ENCODE measurements around the gene LLPH. TPM values are rescaled to one million over a fixed set of nuclear protein-coding genes. Genes with fewer than 3 reads are reported as not detected.

Gene LLPH
- total RNA-seq, 1 experiment from 2014 or later, result 43.1 TPM

GRCh38 chr12:66115071-66115600, 15.4 kb downstream of the LLPH start:
- DNase-seq (ENCODE audit: low read depth, low spot score), result no peak
- in situ Hi-C loops (cut with HindIII; ENCODE audit: low pct_unique_long_range_greater_than_20kb, low sequenced_read_pairs), result no loop called here

- DNase-seq (ENCODE audit: low read depth, low spot score), result no peak
- in situ Hi-C loops (cut with HindIII; ENCODE audit: low pct_unique_long_range_greater_than_20kb, low sequenced_read_pairs), result no loop called here
Observed at GRCh38 chr12:66113471-66113870, 17.1 kb downstream of the LLPH start.

- in situ Hi-C loops (cut with HindIII; ENCODE audit: low pct_unique_long_range_greater_than_20kb, low sequenced_read_pairs), result no loop called here
- no peak for DNase-seq (ENCODE audit: low read depth, low spot score)
Observed at GRCh38 chr12:66111605-66112004, 18.9 kb downstream of the LLPH start.

- in situ Hi-C loops (cut with HindIII; ENCODE audit: low pct_unique_long_range_greater_than_20kb, low sequenced_read_pairs), result no loop called here
- no peak for DNase-seq (ENCODE audit: low read depth, low spot score)
Observed at GRCh38 chr12:66109056-66109455, 21.5 kb downstream of the LLPH start.

- no peak for DNase-seq (ENCODE audit: low read depth, low spot score)
- in situ Hi-C loops (cut with HindIII; ENCODE audit: low pct_unique_long_range_greater_than_20kb, low sequenced_read_pairs), result no loop called here
Observed at GRCh38 chr12:66108386-66108785, 22.2 kb downstream of the LLPH start.

GRCh38 chr12:66107451-66107915, 23.1 kb downstream of the LLPH start:
- in situ Hi-C loops (cut with HindIII; ENCODE audit: low pct_unique_long_range_greater_than_20kb, low sequenced_read_pairs), result no loop called here
- DNase-seq (ENCODE audit: low read depth, low spot score), result peak; percentile 97

- in situ Hi-C loops (cut with HindIII; ENCODE audit: low pct_unique_long_range_greater_than_20kb, low sequenced_read_pairs), result no loop called here
- peak; percentile 25 for DNase-seq (ENCODE audit: low read depth, low spot score)
Observed at GRCh38 chr12:66103016-66103913, 27.3 kb downstream of the LLPH start.

- no peak for DNase-seq (ENCODE audit: low read depth, low spot score)
- in situ Hi-C loops (cut with HindIII; ENCODE audit: low pct_unique_long_range_greater_than_20kb, low sequenced_read_pairs), result no loop called here
Observed at GRCh38 chr12:66092559-66093269, 37.8 kb downstream of the LLPH start.

- in situ Hi-C loops (cut with HindIII; ENCODE audit: low pct_unique_long_range_greater_than_20kb, low sequenced_read_pairs), result no loop called here
- no peak for DNase-seq (ENCODE audit: low read depth, low spot score)
Observed at GRCh38 chr12:66090157-66090556, 40.4 kb downstream of the LLPH start.

GRCh38 chr12:66087365-66087943, 43.1 kb downstream of the LLPH start:
- in situ Hi-C loops (cut with HindIII; ENCODE audit: low pct_unique_long_range_greater_than_20kb, low sequenced_read_pairs), result no loop called here
- DNase-seq (ENCODE audit: low read depth, low spot score), result peak; percentile 79

GRCh38 chr12:66085998-66086397, 44.6 kb downstream of the LLPH start:
- in situ Hi-C loops (cut with HindIII; ENCODE audit: low pct_unique_long_range_greater_than_20kb, low sequenced_read_pairs), result no loop called here
- no peak for DNase-seq (ENCODE audit: low read depth, low spot score)

- no peak for DNase-seq (ENCODE audit: low read depth, low spot score)
- in situ Hi-C loops (cut with HindIII; ENCODE audit: low pct_unique_long_range_greater_than_20kb, low sequenced_read_pairs), result no loop called here
Observed at GRCh38 chr12:66085213-66085612, 45.3 kb downstream of the LLPH start.

- in situ Hi-C loops (cut with HindIII; ENCODE audit: low pct_unique_long_range_greater_than_20kb, low sequenced_read_pairs), result no loop called here
- DNase-seq (ENCODE audit: low read depth, low spot score), result no peak
Observed at GRCh38 chr12:66083766-66084165, 46.8 kb downstream of the LLPH start.

- DNase-seq (ENCODE audit: low read depth, low spot score), result no peak
- in situ Hi-C loops (cut with HindIII; ENCODE audit: low pct_unique_long_range_greater_than_20kb, low sequenced_read_pairs), result no loop called here
Observed at GRCh38 chr12:66082744-66083143, 47.8 kb downstream of the LLPH start.

GRCh38 chr12:66080791-66081190, 49.8 kb downstream of the LLPH start:
- in situ Hi-C loops (cut with HindIII; ENCODE audit: low pct_unique_long_range_greater_than_20kb, low sequenced_read_pairs), result no loop called here
- DNase-seq (ENCODE audit: low read depth, low spot score), result no peak

GRCh38 chr12:66077542-66077941, 53.0 kb downstream of the LLPH start:
- in situ Hi-C loops (cut with HindIII; ENCODE audit: low pct_unique_long_range_greater_than_20kb, low sequenced_read_pairs), result no loop called here
- DNase-seq (ENCODE audit: low read depth, low spot score), result no peak

GRCh38 chr12:66074561-66074960, 56.0 kb downstream of the LLPH start:
- DNase-seq (ENCODE audit: low read depth, low spot score), result no peak
- in situ Hi-C loops (cut with HindIII; ENCODE audit: low pct_unique_long_range_greater_than_20kb, low sequenced_read_pairs), result no loop called here

GRCh38 chr12:66072566-66072965, 58.0 kb downstream of the LLPH start:
- no peak for DNase-seq (ENCODE audit: low read depth, low spot score)
- in situ Hi-C loops (cut with HindIII; ENCODE audit: low pct_unique_long_range_greater_than_20kb, low sequenced_read_pairs), result no loop called here

Measured in SK-MEL-5 (cell line).